Activated CD8-positive, alpha-beta memory T cell treated with anti-CD3 and anti-CD28 coated beads, Interleukin-2, amount 50 U/mL, for 1 hour (primary cell): ENCODE results near the gene SMTNL1.
A peak's percentile ranks its signal among the peaks of the same experiment; 100 is the strongest.

ENCODE experiments used
- DNase-seq: peaks from one replicate; pipeline ENCODE4 v3.0.0-alpha.2; 2020; ENCODE audit errors: extremely low read depth

Gene SMTNL1

DNA sequence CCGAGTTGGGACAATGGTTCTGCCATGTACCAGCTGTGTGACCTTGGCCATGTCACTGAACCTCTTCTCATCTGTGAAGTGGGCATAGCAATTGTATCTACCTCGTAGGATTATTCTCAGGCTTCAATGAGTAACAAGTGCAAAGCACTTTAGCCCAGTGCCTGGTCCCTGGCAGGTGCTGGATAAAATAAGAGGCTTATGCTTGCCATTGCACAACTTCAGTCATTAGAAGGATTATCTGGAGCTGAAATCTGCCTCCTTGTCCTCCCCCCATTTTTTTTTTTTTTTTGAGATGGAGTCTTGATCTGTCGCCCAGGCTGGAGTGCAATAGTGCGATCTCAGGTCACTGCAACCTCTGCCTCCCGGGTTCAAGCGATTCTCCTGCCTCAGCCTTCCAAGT is 7.2 kb downstream of the SMTNL1 start:
- DNase-seq, result no peak

DNA sequence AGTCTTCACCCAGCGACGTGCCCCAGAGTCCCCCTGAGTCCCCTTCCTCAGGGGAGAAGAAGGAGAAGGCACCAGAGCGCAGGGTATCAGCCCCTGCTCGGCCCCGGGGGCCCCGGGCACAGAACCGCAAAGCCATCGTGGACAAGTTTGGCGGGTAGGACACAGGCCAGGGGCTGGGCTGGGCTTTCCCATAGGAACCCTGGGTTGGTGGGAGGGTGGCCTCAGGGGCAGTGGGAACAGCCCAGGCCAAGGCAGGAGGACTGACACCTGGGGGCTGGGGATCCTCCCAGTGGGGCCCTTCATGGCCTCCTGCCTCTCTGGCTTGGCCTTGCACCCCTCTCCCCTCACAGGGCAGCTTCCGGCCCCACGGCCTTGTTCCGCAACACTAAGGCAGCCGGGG is 8.5 kb downstream of the SMTNL1 start:
- DNase-seq, result no peak

DNA sequence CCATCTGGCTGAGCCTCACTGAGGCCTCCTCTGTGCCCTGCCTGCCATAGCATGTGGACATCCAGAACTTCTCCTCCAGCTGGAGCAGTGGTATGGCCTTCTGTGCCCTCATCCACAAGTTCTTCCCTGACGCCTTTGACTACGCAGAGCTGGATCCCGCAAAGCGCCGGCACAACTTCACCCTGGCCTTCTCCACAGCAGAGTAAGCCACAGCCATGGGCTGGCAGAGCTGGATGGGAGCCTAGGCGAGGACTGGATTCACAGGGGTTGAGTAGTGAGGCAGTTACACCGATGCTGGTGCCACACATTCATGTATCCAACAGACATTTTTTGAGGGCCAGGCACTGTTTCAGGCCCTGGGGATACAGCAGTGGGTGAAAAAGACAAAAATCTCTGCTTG is 9.1 kb downstream of the SMTNL1 start:
- no peak for DNase-seq

DNA sequence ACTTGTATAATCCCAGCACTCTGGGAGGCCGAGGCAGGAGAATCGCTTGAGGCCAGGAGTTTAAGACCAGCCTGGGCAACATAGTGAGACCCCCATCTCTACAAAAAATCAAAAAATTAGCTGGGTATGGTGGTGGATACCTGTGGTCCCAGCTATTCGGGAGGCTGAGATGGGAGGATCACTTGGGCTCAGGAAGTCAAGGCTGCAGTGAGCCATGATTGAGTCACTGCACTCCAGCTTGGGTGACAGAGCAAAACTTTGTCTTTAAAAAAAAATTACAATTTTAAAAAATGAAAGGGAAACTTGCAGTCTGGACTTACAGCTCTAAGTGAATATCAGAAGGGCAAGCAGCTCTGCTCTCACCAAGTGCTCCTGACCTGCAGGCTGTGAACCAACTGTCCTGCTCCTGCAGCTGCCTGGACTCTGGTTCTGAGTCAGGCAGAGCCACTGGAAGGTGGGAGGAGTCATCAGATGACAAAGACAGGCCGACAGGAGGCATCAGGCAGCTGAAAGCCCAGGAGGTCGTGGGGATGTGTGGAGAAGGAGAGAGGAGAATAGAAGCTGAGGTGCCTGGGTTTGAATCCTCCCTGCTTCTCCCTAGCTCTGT is 9.6 kb downstream of the SMTNL1 start:
- DNase-seq, result no peak

DNA sequence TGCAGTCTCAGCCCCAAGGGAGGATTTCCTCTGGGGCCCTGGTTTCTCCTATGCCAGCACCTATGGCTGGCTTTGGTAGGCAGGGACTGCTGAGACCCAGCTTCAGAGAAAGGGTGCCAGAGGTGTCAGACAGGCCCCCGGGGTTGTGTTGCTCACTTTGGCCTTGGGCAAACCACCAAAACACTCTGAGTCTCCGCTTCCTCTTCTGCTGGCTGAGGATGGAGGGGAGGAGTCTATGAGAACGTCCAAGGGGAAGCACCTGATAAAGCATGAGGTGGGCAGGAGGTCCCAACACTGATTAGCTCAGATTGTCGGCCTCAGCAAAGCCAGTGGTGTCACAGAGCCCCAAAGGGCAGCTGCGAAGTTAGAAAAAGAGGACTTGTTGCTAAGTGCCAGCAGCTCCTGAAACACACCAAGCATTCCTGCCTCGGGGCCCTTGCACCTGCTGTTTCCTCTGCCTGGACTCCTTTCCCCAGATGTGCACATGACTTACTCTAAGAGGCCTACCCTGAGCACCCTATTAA is 10.5 kb downstream of the SMTNL1 start:
- no peak for DNase-seq

DNA sequence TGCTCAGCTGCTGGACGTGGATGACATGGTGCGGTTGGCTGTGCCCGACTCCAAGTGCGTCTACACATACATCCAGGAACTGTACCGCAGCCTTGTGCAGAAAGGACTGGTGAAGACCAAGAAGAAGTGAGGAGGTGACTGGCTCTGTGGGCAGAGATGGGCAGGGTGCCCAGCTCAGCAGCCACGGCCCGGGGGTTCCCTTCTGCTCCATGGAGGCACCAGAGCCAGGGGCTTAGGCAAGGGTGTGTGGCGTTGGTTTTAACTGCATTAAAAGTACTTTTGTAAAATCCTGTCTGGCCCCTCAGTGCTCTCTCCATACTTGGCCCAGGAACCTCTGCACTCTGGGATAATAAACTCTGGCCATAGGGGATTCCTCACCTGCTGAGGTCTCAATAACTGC is 12.6 kb downstream of the SMTNL1 start:
- no peak for DNase-seq

DNA sequence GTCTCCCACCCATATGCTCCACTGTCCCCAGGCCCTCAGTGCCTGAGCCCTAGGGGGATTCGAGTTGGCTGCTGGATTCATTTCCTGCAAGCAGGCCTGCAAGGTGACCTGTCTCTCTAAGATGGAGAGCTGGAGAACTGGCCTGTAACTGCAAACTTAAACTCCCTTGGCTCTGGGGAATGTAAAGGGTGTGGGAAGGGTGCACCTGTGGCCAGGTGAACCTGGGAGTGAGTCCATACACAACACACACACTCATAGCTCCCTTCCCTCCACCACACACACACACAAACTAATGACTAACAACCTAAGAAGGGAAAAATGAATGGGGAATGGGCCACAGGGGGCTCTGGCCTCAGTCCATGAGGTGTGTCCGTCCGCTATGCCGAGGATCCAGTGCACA is 14.5 kb downstream of the SMTNL1 start:
- no peak for DNase-seq

DNA sequence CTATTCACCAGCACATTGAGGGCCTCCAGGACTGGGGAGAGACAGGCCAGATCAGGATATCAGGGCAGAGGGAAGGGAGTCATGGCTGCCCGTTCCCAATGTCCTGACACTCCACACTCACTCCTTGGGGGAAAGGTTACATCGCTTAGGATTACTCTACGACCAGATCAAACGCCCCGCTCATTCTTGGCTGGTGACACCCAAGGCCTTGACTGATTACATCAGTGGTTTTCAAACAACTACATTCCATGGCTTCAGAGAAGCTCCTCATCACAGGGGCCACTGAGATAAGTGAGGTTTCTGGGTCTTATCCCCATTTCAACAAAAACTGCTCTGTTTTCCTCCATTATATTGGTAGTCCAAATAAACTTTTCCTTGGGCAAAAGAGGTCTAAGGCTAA is 15.1 kb downstream of the SMTNL1 start:
- no peak for DNase-seq

DNA sequence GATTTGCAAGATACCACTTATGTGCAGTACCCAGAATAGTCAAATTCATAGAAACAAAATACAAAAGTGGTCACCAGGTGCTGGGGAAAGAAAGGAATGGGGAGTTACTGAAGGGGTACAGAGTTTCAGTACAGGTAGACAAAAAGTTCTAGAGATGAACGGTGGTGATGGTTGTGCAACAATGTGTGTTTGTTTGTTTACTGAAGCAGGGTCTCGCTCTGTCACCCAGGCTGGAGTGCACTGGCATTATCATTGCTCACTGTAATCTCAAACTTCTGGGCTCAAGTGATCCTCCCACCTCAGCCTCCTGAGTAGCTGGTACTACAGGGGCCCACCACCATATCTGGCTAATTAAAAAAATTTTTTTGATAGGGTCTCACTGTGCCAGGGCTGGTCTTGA is 18.0 kb downstream of the SMTNL1 start:
- DNase-seq, result no peak

DNA sequence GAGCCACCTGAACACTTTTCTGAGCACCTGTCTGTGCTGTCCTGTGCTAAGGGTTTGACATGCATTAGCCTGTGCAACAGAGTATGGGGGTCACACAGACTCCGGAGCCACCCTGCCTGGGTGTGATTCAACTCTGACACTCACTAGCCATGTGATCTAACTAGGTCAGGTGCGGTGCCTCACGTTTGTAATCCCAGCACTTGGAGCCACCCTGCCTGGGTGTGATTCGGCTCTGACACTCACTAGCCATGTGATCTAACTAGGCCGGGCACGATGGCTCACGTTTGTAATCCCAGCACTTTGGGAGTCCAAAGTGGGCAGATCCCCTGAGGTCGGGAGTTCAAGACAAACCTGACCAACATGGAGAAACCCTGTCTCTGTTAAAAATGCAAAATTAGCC is 18.6 kb downstream of the SMTNL1 start:
- no peak for DNase-seq

DNA sequence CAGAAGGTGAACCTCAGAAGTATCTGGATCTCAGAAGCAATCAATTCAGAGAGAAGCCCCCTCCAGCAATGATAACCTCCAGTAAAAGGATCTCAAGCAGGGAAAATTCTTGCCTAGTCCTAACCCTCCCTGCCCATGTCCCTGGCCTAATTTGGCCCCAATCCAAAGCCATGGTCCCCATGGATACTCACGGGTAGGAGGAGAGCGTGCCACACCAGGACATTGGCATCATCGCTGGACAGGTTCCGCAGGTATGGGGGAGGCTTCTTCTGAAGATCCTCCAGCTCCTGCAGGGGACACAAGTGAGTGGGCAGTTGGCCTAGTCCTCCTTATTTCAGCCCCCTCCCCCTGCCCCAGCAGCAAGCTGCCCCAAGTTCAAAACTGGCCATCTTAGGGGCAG is 22.8 kb downstream of the SMTNL1 start:
- no peak for DNase-seq

DNA sequence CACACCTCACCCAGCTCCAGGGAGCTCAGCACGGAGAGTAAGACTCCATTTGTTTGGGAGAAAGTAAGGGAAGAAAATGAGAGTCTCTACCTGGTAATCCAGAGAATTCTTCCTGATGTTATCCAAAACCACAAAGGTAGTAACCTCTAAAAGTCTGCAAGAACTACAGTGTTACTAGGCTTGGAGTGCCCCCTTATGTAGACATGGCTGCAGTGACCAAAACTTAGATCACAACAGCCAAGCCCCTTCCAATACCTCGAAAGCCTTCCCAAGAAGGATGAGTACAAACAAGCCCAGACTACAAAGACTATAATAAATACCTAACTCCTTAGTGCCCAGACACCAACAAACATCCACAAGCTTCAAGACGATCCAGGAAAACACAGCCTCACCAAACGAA is 25.2 kb downstream of the SMTNL1 start:
- DNase-seq, result no peak

DNA sequence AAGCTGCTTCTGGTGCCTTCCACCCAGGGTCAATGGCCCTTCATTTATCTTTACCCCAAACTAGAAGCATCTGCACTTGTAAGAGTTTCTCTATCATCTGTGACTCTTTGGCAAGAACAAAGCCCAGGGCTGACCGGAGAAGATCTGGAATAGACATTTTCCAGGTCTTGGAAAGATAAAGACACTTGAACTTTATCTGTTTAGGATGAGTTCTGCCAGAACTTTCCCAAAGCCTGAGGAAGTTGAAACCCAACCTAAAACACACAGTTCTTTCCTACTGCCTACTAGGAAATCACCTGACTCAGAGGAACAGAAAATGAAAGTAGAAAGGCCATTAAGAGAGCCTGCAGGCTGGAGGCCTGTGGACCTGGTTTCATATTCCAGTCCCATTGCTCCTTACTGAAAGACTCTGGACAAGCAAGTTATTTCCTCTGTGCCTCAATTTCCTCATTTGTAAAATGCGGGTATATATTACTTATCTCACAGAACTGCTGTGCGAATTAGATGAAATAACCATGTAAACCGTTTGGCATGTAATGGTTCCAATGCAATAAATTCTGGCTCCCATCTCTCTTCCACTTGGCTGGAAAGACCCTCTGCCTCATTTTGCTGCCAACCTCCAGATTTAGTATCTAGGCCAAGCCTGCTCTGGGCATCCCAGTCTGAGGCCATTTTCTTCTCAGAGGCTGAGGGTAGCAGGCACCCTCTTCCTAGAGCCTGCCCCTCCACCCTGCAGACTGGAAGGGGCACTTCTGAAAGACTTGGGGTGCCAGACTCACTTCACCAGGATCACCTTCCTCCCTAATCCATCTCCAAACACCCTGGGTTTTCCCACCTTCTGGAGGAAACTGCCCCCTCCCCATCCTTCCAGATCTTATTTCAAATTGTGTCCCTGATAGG is 28.9 kb downstream of the SMTNL1 start:
- no peak for DNase-seq

DNA sequence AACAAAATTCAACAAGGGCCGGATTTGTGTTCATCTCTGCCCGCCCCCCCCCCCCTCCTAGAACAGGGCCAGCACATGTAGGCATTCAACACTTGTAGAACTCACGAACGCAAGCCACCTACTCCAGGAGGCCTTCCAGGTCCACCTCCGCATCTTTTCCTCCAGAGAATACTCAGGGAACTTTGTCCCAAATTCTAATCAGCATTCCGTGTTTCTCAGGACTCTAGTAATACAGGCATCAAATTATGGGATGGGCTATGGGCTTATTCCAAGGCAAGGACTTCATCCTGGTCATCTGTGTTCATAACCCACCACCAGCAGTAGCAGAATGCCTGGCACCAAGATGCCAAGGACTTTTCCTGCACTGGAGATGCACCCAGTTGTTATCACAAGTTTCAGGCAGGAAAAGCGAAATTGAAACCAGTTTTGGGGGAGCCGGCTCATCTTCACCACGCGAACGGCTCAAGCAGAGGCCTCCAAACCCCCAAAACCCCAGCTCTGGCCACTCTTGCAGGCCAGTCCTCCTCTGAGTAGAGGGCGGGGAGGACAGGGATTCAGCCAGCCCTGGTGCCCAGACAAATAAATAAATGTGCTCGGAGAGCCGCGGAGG is 29.6 kb downstream of the SMTNL1 start:
- DNase-seq, result no peak

DNA sequence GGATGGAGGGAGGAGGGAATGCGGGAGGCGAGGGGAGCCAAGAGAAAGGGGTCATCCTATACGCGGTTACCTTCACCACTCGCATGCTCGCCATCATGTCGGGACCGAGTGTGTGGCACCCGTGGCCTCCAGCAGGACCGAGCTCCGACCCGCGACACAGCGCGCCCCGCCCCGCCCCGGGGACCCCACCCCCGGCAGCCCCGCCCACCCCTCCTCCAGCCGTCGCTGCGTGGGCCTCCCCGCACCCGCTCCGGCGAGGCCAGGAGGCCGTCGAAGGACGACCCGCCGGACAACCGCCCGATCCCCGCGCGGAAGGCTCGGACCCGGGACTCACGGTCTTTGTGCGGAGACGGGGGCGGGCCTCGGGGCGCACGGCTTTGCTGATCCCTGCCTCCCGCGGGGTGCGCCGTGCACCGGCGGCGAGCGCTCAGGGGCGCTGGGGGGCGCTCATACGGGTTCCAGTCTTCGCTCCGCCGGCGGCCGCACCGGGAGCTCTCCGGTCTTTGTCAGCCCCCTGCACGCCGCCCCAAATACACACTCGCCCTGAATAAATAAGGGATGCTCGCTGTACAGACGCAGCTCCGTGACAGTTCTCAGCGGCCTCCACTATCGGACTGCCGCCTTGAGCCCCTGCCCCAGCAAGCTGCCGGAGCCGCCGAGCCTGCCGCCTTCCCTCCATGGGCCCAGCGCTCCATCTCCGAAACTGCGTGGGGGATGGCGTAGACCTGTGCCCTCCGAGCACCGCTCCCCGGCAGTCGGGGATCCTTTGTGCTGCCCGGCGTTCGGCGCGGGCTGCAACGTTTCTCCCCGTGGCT is 30.3 kb downstream of the SMTNL1 start, which contains the start of gene UBE2L6:
TSS of gene UBE2L6 (minus strand) at position 158 of the 815 bp plus-strand sequence. CDS start at position 97, 61 bp downstream.
- peak; percentile 9 for DNase-seq

DNA sequence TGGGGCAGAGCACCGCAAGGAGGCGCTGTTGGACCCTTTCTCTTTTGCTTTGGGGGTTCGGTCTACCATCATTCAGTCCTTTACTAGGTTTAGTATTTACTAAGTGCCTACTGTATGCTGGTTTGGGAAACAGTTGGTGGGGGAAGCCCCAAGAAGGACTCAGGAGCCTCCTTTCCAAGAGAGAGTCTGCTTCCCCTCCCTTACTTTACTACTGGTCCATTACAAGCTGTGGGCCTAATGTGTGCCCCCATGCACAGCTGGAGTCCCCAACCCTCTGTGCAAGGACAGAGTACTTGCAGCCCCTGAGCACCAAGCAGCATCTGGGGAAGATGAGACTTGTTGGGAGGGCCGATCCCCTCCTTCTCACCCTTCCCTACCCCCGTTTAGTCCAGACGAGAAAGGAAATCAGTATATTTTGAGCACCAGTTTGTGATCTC is 31.0 kb downstream of the SMTNL1 start:
- DNase-seq, result peak; percentile 60

DNA sequence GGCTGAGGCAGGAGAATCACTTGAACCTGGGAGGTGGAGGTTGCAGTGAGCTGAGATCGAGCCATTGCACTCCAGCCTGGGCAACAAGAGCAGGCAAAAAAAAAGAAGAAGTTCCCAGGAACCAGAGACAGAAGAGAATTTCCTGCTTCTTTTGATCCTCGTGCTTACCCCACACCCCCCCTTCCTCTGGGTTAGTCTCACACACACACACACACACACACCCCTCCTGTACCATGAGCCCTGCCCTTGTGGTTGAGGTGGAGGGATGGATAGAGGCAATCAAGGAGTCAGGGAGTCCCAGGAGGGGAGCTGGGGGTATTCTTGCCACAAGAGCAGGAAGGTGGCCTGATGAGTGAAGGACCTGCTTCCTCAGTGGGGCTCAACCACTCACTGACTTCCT is 34.2 kb downstream of the SMTNL1 start:
- no peak for DNase-seq

DNA sequence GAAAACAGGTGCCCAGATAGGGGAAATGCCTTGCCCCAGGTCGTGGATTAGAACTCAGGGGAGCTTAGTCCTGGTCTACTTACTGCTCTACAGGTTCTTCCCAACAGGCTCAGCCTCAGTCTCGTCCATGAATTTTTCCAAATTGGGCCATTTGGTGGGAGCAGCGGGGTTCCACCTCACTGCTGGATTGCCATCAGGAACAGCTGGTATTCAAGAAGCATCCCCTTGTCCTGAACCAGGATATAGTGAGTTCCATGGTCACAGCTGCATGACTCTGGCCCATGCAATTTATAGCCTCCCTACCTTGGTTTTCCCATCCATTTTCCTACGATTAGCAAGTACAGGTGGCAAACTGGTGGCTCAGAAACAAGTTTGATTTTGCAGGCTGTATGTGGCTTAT is 36.7 kb downstream of the SMTNL1 start:
- DNase-seq, result no peak

DNA sequence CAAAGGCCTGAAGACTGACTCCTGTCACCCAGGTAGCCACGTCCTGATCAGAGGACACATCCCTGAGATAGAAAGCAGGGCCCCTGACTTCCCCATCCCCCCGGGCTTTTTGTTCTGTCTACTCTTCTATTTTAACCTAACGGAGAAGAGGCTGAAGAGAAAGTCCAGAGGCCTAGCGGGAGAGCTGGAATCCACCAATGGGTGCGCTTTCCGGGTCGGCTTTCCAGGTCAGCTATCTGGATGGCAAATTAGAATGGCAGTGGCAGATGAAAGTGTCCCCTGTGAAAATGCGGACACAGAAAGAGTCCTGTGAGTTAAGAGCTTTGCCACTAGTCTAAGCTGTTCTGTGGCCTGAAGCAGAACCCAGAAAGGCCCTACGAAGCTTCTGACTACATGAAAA is 46.9 kb downstream of the SMTNL1 start:
- no peak for DNase-seq

DNA sequence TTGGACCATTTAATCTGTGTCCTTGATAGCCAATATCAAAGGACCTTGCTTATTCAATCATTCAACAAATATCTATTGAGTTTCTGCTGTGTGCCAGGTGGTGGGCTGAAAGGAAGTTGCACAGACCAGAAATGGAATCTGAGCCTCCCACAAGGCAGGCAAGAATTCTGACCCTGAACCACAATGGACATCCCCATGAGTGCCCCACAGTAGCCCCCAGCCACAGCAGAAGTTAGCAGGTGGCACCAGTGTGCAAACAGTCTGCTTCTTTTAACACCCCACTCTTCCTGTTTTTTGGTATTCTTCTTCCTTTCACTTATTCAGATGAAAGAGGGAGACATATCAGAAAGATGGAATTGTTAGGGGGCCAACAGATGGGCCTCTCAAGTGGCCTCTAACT is 47.9 kb downstream of the SMTNL1 start:
- no peak for DNase-seq

DNA sequence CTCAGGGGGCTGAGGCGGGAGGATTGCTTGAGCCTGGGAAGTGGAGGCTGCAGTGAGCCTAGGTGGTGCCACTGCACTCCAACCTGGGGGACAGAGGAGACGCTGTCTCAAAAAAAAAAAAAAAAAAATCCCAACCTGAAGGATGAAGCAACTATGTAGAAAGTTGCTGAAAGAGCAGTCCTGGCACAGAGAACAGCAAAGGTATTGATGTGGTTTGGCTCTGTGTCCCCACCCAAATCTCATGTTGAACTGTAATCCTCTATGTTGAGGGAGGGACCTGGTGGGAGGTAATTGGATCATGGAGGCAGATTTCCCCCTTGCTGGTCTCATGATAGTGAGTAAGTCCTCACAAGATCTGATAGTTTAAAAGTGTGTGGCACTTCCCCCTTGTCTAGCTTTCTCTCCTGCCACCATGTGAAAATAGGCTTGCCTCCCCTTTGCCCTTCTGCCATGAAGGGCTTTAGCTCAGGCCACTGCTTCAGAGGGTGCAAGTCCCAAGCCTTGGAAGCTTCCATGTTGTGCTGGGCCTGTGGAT is 49.4 kb downstream of the SMTNL1 start:
- no peak for DNase-seq
